Stimulated activated CD4-positive, alpha-beta T cell treated with anti-CD3 and anti-CD28 coated beads, Interleukin-12 subunit alpha, Interleukin-12 subunit beta, amount 100 ng/mL, for 48 hours (primary cell): ENCODE results near the gene FTSJ3.

ENCODE experiments used
- DNase-seq, 3 donors: peaks; one replicate each; pipeline ENCODE4 v3.0.0-alpha.2; 2020; ENCODE audit warnings: low read depth in 2 of 3, low spot score in 1 of 3

Gene FTSJ3

DNA sequence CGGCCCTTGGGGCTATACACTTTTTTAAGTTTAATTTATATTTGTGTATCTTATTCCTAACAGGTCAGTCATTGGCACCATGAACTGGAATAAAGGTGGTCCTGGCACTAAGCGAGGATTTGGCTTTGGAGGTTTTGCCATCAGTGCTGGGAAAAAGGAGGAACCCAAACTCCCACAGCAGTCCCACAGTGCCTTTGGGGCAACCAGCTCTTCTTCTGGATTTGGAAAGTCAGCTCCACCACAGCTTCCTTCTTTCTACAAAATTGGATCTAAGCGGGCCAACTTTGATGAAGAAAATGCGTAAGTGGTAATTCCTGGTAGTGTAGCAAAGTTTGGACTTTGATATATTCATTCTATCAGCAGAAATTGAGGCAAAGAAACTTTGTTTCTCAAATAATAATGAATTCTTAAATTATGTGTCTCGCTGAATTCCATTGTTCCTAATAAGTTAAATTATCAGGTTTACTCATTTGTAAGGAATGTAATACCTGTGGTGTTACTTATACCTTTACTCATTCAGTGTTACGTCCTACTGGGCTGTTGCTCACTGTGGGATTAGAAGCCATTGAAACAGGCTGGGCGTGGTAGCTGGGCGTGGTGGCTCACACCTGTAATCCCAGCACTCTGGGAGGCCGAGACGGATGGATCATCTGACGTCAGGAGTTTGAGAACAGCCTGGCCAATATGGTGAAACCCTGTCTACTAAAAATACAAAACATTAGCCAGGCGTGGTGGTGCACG is 40.3 kb downstream of the FTSJ3 start:
- no peak for DNase-seq

- DNase-seq = no peak
Observed at GRCh38 chr17:63786117-63786516, 41.3 kb downstream of the FTSJ3 start.

DNA sequence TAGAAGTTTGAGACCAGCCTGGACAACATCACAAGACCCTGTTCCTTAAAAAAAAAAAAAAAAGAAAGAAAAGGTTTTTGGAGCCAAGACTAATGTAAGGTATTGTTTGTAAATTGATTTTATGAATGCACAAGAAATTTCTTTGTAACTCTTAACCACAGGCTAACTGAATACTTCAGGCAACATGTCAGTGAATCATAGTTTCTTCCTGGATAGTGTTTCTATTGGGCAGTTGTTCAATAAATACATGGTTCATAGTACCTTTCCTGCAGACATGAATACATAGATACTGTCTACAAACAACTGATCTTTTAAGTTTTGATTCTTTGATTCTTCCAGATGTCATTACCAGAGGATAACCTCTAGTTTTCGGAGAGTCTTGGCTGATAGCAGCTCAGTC is 41.9 kb downstream of the FTSJ3 start:
- DNase-seq = no peak

GRCh38 chr17:63783522-63783921 is 43.9 kb downstream of the FTSJ3 start:
- DNase-seq = no peak

- DNase-seq = no peak
Observed at GRCh38 chr17:63780928-63781327, 46.5 kb downstream of the FTSJ3 start.

GRCh38 chr17:63780507-63780906 is 47.0 kb downstream of the FTSJ3 start:
- no peak for DNase-seq

DNA sequence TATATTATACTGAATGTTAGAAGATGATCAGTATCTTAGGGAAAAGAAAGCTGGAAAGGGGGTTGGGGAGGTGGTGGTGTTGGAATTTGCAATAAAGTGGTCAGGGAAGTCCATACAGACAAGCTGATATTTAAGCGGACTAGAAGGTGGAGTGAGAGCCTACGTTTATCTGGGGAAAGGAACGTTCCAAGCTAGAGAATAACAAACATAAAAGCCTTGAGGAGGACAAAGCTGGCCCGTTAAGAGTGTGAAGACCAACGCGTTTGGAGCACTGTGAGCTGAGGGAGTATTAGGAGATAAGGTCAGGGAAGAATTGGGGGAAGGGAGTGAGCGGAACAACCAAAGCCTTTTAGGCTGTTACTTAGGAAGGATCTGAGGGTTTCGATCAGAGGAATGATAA is 52.0 kb downstream of the FTSJ3 start:
- no peak for DNase-seq

DNA sequence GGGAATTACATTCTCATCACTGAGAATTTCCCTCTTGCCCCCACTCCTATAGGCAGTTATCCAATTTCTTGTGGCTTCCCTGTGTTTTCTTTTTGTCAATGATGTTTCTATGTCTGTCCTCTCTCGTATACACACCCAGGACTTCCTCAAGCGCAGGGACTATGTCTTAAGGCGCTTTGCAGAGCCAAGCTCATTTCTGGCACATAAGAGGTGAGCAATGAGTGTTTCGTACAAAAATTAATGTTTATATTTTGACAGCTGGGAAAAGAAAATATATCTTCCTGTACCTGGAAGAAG is 52.5 kb downstream of the FTSJ3 start:
- no peak for DNase-seq

GRCh38 chr17:63774141-63774968 is 53.1 kb downstream of the FTSJ3 start, which contains the start of gene DDX42:
Gene DDX42, plus strand, starts transcription at chr17:63774170. Its CDS starts 12,880 bp downstream, at chr17:63787050.
- DNase-seq = peak in 1 of 3 donors; percentile 89

DNA sequence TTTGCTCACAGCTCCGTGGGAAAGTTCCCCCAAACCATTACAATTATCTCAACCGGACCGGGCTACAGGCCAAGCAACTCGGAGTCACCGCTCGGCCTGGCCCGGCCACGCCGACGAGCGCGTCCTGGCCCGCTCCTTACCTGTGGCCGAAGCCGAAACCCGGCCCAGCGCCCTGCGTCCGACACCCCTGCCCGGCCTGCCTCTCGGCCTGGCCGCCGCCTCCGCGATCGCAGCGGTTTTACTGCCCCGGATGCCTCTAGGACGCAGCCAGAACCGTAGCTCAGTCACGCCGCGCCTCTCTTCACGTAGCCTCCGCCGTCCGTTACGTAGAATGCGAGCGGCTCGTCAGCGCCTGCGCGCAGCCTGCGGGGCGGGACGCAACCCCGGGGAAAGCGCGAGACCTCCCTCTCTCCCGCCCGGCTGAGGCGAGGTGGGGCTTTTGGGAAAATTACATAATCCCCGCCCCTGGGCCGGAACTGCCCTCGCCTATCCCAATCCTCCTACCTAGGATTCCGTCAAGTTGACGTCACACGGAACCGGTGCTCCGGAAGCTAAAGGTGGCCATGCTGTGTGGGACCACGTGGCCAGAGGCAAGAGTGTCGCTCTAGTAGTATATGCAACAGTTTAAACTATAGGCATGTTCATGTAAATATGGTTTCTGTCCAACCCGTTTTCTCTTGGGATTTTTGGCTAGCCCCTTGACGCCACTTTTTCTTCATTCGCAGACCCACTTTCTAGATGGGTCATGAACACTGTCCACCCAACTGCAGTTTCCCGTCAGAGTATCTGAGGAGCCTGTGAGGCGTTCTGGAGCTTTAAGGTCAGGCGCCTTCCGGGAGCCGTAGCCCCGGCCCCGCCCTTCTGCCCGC is 54.0 kb downstream of the FTSJ3 start, which contains the start of gene CCDC47:
CCDC47 (minus strand) TSS at position 326 of the 869 bp plus-strand sequence. CDS start 7,422 bp downstream, outside the sequence.
- DNase-seq = peak; percentile 96 to 99 (median 97)

- DNase-seq = no peak
Observed at GRCh38 chr17:63772801-63773271, 54.6 kb downstream of the FTSJ3 start.
